BLaER1 treated with 17β-estradiol and CSF1 and Interleukin-3, amounts not matched to agents 10 nM and 100 nM (cell line): ENCODE results near the gene AKT2.

ENCODE experiments used
- H3K27ac ChIP-seq, 11 experiments: shearing (Covaris generic); formaldehyde crosslinking; 2 replicates each; pipeline ENCODE4 v1.8.1; 2022
- H3K27me3 ChIP-seq, 11 experiments: shearing (Covaris generic); formaldehyde crosslinking; 2 replicates each; pipeline ENCODE4 v1.8.1; 2022
- H3K36me3 ChIP-seq, 11 experiments: shearing (Covaris generic); formaldehyde crosslinking; 2 replicates each; pipeline ENCODE4 v1.8.1; 2022
- H3K4me1 ChIP-seq, 10 experiments: shearing (Covaris generic); formaldehyde crosslinking; 2 replicates each; pipeline ENCODE4 v1.8.1; 2022
- H3K4me2 ChIP-seq, 11 experiments: shearing (Covaris generic); formaldehyde crosslinking; 2 replicates each; pipeline ENCODE4 v1.8.1; 2022
- H3K4me3 ChIP-seq, 10 experiments: shearing (Covaris generic); formaldehyde crosslinking; 2 replicates each; pipeline ENCODE4 v1.8.1; 2022
- H3K9ac ChIP-seq, 11 experiments: shearing (Covaris generic); formaldehyde crosslinking; 2 replicates each; pipeline ENCODE4 v1.8.1; 2022
- H3K9me3 ChIP-seq, 11 experiments: shearing (Covaris generic); formaldehyde crosslinking; replicated peaks in 1 of 11; 2 replicates each; pipeline ENCODE4 v1.8.1; 2022
- H4K20me1 ChIP-seq, 11 experiments: shearing (Covaris generic); formaldehyde crosslinking; 2 replicates each; pipeline ENCODE4 v1.8.1; 2022
- Cebpa-rat ChIP-seq, 11 experiments: shearing (Covaris generic); IDR thresholded peaks; 2 replicates each; pipeline ENCODE4 v1.8.1; 2022

AKT2 gene

GRCh38 chr19:40266119-40266518 is 19.0 kb downstream of the AKT2 start:
- Histone ChIP-seq H3K4me2 (peak overlapping the region in 4 of 11 experiments; percentile 25 to 40 (median 33); a peak in 6 of 22 replicates), H3K36me3 (peaks cover 53 to 97% (median 77%) of the 10 kb centered on the region in 11 experiments)
- no peak for TF ChIP-seq Cebpa-rat (IDR thresholded peaks at IDR 0.05)

GRCh38 chr19:40265763-40266099 is 19.4 kb downstream of the AKT2 start:
- Histone ChIP-seq H3K9me3 (peaks cover 0 to 7% (median 0%) of the 10 kb centered on the region in 11 experiments; a peak in 1 of 22 replicates), H3K4me1 (peaks cover 15 to 38% (median 34%) of the 10 kb centered on the region in 10 experiments; a peak in 18 of 20 replicates), H3K27ac (peak overlapping the region in 2 of 11 experiments; percentile 25 to 42; a peak in 2 of 22 replicates), H3K9ac (0 out of 22 replicates have a peak overlapping the region, but pooled peaks of 1 of the 11 experiments have one; percentile 13), H3K4me2 (no peak overlapping the region; a peak in 1 of 22 replicates), H4K20me1 (peaks cover 95 to 100% (median 100%) of the 10 kb centered on the region in 11 experiments), H3K4me3 (no peak overlapping the region), H3K36me3 (peaks cover 51 to 96% (median 76%) of the 10 kb centered on the region in 11 experiments), H3K27me3 (no peaks in the 10 kb centered on the region)
- TF ChIP-seq Cebpa-rat (IDR thresholded peaks at IDR 0.05), result no peak

More at GRCh38 chr19:40266119-40266518, 19.0 kb downstream of the AKT2 start:
- H3K9me3 ChIP-seq, result peaks cover 0 to 7% (median 0%) of the 10 kb centered on the region in 11 experiments; a peak in 1 of 22 replicates
- peak overlapping the region in 2 of 11 experiments; percentile 13 to 50; a peak in 2 of 22 replicates for H3K9ac ChIP-seq
- peaks cover 95 to 100% (median 100%) of the 10 kb centered on the region in 11 experiments for H4K20me1 ChIP-seq
- H3K27me3 ChIP-seq, result no peaks in the 10 kb centered on the region
- H3K4me1 ChIP-seq, result peaks cover 15 to 42% (median 38%) of the 10 kb centered on the region in 10 experiments; a peak in 18 of 20 replicates
- H3K4me3 ChIP-seq, result no peak overlapping the region
- peak overlapping the region in 3 of 11 experiments; percentile 10 to 42 (median 25); a peak in 3 of 22 replicates for H3K27ac ChIP-seq

GRCh38 chr19:40265055-40265762 is 19.9 kb downstream of the AKT2 start:
- Histone ChIP-seq H3K9ac (no peak overlapping the region), H3K27me3 (no peaks in the 10 kb centered on the region), H3K36me3 (peaks cover 46 to 91% (median 72%) of the 10 kb centered on the region in 11 experiments), H3K4me1 (peaks cover 15 to 33% (median 30%) of the 10 kb centered on the region in 10 experiments; a peak in 17 of 20 replicates), H3K4me3 (no peak overlapping the region), H4K20me1 (peaks cover 95 to 100% (median 99%) of the 10 kb centered on the region in 11 experiments), H3K9me3 (peaks cover 0 to 7% (median 0%) of the 10 kb centered on the region in 11 experiments; a peak in 1 of 22 replicates), H3K4me2 (no peak overlapping the region), H3K27ac (no peak overlapping the region)
- TF ChIP-seq Cebpa-rat (IDR thresholded peaks at IDR 0.05), result no peak

- Histone ChIP-seq H3K4me2 (no peak overlapping the region), H3K27me3 (no peaks in the 10 kb centered on the region), H4K20me1 (peaks cover 95 to 100% (median 99%) of the 10 kb centered on the region in 11 experiments), H3K36me3 (peaks cover 46 to 83% (median 65%) of the 10 kb centered on the region in 11 experiments), H3K9me3 (peaks cover 0 to 7% (median 0%) of the 10 kb centered on the region in 11 experiments; a peak in 1 of 22 replicates), H3K27ac (no peak overlapping the region), H3K4me3 (no peak overlapping the region), H3K4me1 (peaks cover 15 to 34% (median 29%) of the 10 kb centered on the region in 10 experiments; a peak in 17 of 20 replicates), H3K9ac (no peak overlapping the region)
- TF ChIP-seq Cebpa-rat (IDR thresholded peaks at IDR 0.05), result no peak
Measured at GRCh38 chr19:40264314-40265054, 20.7 kb downstream of the AKT2 start.

GRCh38 chr19:40263440-40264313 is 21.5 kb downstream of the AKT2 start:
- H3K9ac ChIP-seq, result no peak overlapping the region
- peaks cover 92 to 100% (median 99%) of the 10 kb centered on the region in 11 experiments for H4K20me1 ChIP-seq
- no peak overlapping the region for H3K27ac ChIP-seq
- H3K27me3 ChIP-seq, result no peaks in the 10 kb centered on the region
- H3K9me3 ChIP-seq, result peaks cover 0 to 7% (median 0%) of the 10 kb centered on the region in 11 experiments; a peak in 1 of 22 replicates
- TF ChIP-seq Cebpa-rat (IDR thresholded peaks at IDR 0.05), result no peak
- no peak overlapping the region for H3K4me3 ChIP-seq
- no peak overlapping the region for H3K4me2 ChIP-seq
- H3K4me1 ChIP-seq, result peaks cover 15 to 34% (median 28%) of the 10 kb centered on the region in 10 experiments; a peak in 17 of 20 replicates
- H3K36me3 ChIP-seq, result peaks cover 40 to 77% (median 58%) of the 10 kb centered on the region in 11 experiments

- Histone ChIP-seq H3K27me3 (no peaks in the 10 kb centered on the region), H3K27ac (no peak overlapping the region), H3K9me3 (peaks cover 0 to 7% (median 0%) of the 10 kb centered on the region in 11 experiments; a peak in 1 of 22 replicates), H3K9ac (no peak overlapping the region), H4K20me1 (peaks cover 92 to 100% (median 99%) of the 10 kb centered on the region in 11 experiments), H3K4me2 (no peak overlapping the region), H3K36me3 (peaks cover 40 to 79% (median 54%) of the 10 kb centered on the region in 11 experiments), H3K4me1 (peaks cover 11 to 23% (median 16%) of the 10 kb centered on the region in 10 experiments; a peak in 17 of 20 replicates), H3K4me3 (no peak overlapping the region)
- no peak for TF ChIP-seq Cebpa-rat (IDR thresholded peaks at IDR 0.05)
Measured at GRCh38 chr19:40262422-40262821, 22.7 kb downstream of the AKT2 start.

GRCh38 chr19:40261631-40262030 is 23.5 kb downstream of the AKT2 start:
- peaks cover 47 to 79% (median 60%) of the 10 kb centered on the region in 11 experiments for H3K36me3 ChIP-seq

GRCh38 chr19:40257096-40257517 is 28.0 kb downstream of the AKT2 start:
- peaks cover 0 to 12% (median 5%) of the 10 kb centered on the region in 10 experiments; a peak in 8 of 20 replicates for H3K4me1 ChIP-seq
- H3K4me2 ChIP-seq, result no peak overlapping the region
- H4K20me1 ChIP-seq, result peaks cover 80 to 100% (median 94%) of the 10 kb centered on the region in 11 experiments
- peaks cover 57 to 80% (median 71%) of the 10 kb centered on the region in 11 experiments for H3K36me3 ChIP-seq
- H3K9ac ChIP-seq, result no peak overlapping the region
- no peaks in the 10 kb centered on the region for H3K9me3 ChIP-seq
- no peak overlapping the region for H3K4me3 ChIP-seq
- TF ChIP-seq Cebpa-rat (IDR thresholded peaks at IDR 0.05), result no peak
- H3K27ac ChIP-seq, result no peak overlapping the region
- no peaks in the 10 kb centered on the region for H3K27me3 ChIP-seq

More at GRCh38 chr19:40261631-40262030, 23.5 kb downstream of the AKT2 start:
- no peak overlapping the region for H3K9ac ChIP-seq
- no peaks in the 10 kb centered on the region for H3K27me3 ChIP-seq
- no peak overlapping the region for H3K4me3 ChIP-seq
- no peak overlapping the region for H3K27ac ChIP-seq
- H3K4me2 ChIP-seq, result no peak overlapping the region
- H3K4me1 ChIP-seq, result peaks cover 6 to 19% (median 11%) of the 10 kb centered on the region in 10 experiments; a peak in 16 of 20 replicates
- H4K20me1 ChIP-seq, result peaks cover 92 to 100% (median 99%) of the 10 kb centered on the region in 11 experiments
- peaks cover 0 to 7% (median 0%) of the 10 kb centered on the region in 11 experiments; a peak in 1 of 22 replicates for H3K9me3 ChIP-seq
- TF ChIP-seq Cebpa-rat (IDR thresholded peaks at IDR 0.05), result no peak
